H1 (cell line): Measurements from ENCODE around the gene TLE4. TPM values are rescaled to one million over a fixed set of nuclear protein-coding genes. Genes with fewer than 3 reads are reported as not detected.

Source experiments
- ASH2L ChIP-seq: fragments of 200-600, 300-600 bp; sonication (generic); IDR thresholded peaks from one replicate; pipeline ENCODE4 v1.7.1; 2017; ENCODE audit warnings: low read length
- polyA plus RNA-seq, 7 experiments: library from polyadenylated mRNA; depleted of rRNA in 3 of 7; stranded (reverse) in 5 of 7; unstranded in 2 of 7; fragments of >200 nt in 5 of 7; fragments of 200-250 nt in 2 of 7; gene quantifications; 1 replicate in 5 of 7; 2 replicates in 1 of 7; 4 replicates in 1 of 7; pipeline versions ENCODE4 v1.2.1 to v1.2.3, GENCODE V29; 2011 to 2013; ENCODE audit warnings: missing spikeins in 2 of 7, mixed read lengths in 2 of 7
- total RNA-seq: library from RNA; stranded (reverse); fragmentation: NEBNext Ultra II Directional; extraction: Animal tissue kit (Norgen Biotek cat#: 25700); gene quantifications from 2 replicates; pipeline ENCODE4 v1.2.1, GENCODE V29; 2021

The TLE4 gene
- total and polyA plus RNA-seq, 2 of the 8 experiments (the other 6 are each of a cell fraction or from before 2014, with no cell fraction given): 32.4 to 36.9 TPM

DNA sequence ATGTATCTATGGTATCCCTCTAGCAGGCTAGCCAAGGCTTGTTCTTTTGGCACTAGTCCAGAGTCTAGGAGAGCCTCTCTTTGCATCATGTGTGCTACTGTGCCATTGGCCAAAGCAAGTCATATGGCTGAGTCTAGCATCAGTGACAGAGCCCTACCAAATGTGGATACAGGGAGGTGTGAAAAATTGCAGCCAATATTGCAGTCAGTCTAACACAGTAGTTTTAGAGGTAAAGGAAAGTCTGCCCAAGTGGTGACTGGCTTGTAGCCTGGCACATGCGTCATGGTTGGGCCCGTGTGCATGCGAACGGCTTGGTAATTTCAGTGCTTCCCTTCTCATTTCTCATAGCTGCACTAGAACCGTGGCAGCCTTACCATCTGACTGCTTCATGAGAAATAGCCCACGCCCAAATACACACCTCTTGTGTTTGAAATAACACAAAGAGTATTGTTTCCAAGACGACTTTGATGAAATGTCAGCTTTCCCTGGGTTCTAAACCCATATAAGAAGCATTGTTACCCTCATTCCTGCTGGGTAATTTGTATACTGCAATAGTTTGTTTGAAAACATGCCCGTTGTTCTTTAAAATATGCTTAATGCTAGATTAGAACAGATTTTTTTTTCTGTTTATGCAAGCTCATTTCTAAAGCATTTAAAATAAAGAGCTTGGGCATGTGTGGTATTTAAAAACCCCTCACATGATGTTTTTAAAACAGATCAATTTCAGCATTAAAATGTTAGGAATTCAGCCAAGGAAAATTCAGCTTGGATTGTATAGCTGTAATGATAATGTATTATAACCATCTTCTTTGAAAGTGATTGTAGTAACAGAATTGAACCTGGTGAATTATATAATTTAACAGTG is 113.2 kb downstream of the TLE4 start (continued):
- TF ChIP-seq ASH2L: no peak
